Breast epithelium (tissue), 4 donors: Measurements from ENCODE around the gene PDE12. TPM values are rescaled to one million over a fixed set of nuclear protein-coding genes. Genes with fewer than 3 reads are reported as not detected.

ENCODE experiments used
- DNase-seq, 2 donors: peaks; one replicate each; pipeline ENCODE4 v3.0.0-alpha.2; 2019; ENCODE audit warnings: low spot score in 2 of 2
- H3K27ac ChIP-seq, 2 donors: fragments of 200-600 bp; sonication (generic) in 1 of 2; one replicate each; pipeline ENCODE4 v1.5.1; 2016 to 2019; ENCODE audit warnings: mild to moderate bottlenecking in 1 of 2
- H3K27me3 ChIP-seq, 2 donors: fragments of 200-600 bp; sonication (generic) in 1 of 2; one replicate each; pipeline versions ENCODE4 v1.5.1 to v1.6.0; 2017 to 2019; ENCODE audit warnings: control low read depth in 1 of 2, mild to moderate bottlenecking in 1 of 2
- H3K36me3 ChIP-seq: fragments of 200-600 bp; one replicate; pipeline ENCODE4 v1.5.1; 2019
- H3K4me1 ChIP-seq, 2 donors: fragments of 200-600 bp; sonication (generic); one replicate each; pipeline ENCODE4 v1.5.1; 2016 to 2019; ENCODE audit warnings: control low read depth in 1 of 2
- H3K4me3 ChIP-seq, 3 donors: fragments of 200-600 bp; sonication (generic); 1 replicate in 2 of 3; 2 replicates in 1 of 3; pipeline ENCODE4 v1.5.1; 2016 to 2019; ENCODE audit warnings: mild to moderate bottlenecking in 3 of 3, moderate library complexity in 2 of 3
- H3K9me3 ChIP-seq, 2 donors: fragments of 200-600 bp; sonication (generic) in 1 of 2; one replicate each; pipeline ENCODE4 v1.5.1; 2016 to 2019; ENCODE audit warnings: control low read depth in 1 of 2
- POLR2A ChIP-seq: fragments of 450-650 bp; IDR thresholded peaks from one replicate; pipeline ENCODE4 v1.6.1; 2016; ENCODE audit warnings: antibody characterized with exemption, mild to moderate bottlenecking, moderate library complexity
- POLR2AphosphoS5 ChIP-seq, 3 donors: sonication (generic); formaldehyde crosslinking; IDR thresholded peaks; one replicate each; pipeline ENCODE4 v1.6.1; 2017; ENCODE audit warnings: antibody characterized with exemption in 3 of 3
- intact Hi-C: fragments of 100-400 bp; cut with DNase I; formaldehyde crosslinking; loops from one replicate; pipeline ENCODE4 v1.15.1; 2023; ENCODE audit warnings: low total_unique reads
- total RNA-seq, 3 donors: library from RNA; depleted of rRNA; stranded (reverse); fragments of >200 nt; gene quantifications; one replicate each; pipeline ENCODE4 v1.1.0, GENCODE V29; 2016
- TF ChIP-seq, protein P1 (sequence below), 3 donors: fragments of 450-650 bp; IDR thresholded peaks; one replicate each; pipeline ENCODE4 v1.5.1; 2016 to 2017; ENCODE audit warnings: antibody characterized with exemption in 3 of 3, mild to moderate bottlenecking in 3 of 3, moderate library complexity in 3 of 3

PDE12 gene
- total RNA-seq, 3 donors from 2014 or later: 17.4 to 26.8 (median 18.4) TPM

DNA sequence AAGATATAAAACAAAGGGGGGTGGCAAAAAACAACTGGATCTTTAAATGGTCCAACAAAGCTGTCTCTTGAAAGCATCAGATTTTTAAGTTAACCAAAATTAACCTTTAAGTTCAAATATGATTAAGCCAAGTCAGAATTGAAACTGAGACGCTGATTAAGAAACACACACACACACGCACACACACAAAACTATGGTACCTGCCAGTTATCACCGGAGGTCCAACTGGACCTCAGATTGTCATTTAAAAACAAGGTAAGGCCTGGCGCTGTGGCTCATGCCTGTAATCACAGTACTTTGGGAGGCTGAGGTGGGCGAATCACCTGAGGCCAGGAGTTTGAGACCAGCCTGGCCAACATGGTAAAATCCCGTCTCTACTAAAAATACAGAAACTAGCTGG lies 30.7 kb downstream of the PDE12 start:
- no peaks in the 10 kb centered on the region for H3K9me3 ChIP-seq
- TF ChIP-seq, protein P1, sequence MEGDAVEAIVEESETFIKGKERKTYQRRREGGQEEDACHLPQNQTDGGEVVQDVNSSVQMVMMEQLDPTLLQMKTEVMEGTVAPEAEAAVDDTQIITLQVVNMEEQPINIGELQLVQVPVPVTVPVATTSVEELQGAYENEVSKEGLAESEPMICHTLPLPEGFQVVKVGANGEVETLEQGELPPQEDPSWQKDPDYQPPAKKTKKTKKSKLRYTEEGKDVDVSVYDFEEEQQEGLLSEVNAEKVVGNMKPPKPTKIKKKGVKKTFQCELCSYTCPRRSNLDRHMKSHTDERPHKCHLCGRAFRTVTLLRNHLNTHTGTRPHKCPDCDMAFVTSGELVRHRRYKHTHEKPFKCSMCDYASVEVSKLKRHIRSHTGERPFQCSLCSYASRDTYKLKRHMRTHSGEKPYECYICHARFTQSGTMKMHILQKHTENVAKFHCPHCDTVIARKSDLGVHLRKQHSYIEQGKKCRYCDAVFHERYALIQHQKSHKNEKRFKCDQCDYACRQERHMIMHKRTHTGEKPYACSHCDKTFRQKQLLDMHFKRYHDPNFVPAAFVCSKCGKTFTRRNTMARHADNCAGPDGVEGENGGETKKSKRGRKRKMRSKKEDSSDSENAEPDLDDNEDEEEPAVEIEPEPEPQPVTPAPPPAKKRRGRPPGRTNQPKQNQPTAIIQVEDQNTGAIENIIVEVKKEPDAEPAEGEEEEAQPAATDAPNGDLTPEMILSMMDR (IDR thresholded peaks at IDR 0.05): no peak
- TF ChIP-seq POLR2A (no peak), POLR2AphosphoS5 (IDR thresholded peaks at IDR 0.05) (no peak)
- no peak overlapping the region for H3K27ac ChIP-seq
- H3K27me3 ChIP-seq: no peaks in the 10 kb centered on the region
- no peaks in the 10 kb centered on the region for H3K36me3 ChIP-seq
- intact Hi-C loops: no loop called here
- no peak for DNase-seq
- no peak overlapping the region for H3K4me3 ChIP-seq
- peaks cover 0 to 4% of the 10 kb centered on the region in 2 donors for H3K4me1 ChIP-seq

DNA sequence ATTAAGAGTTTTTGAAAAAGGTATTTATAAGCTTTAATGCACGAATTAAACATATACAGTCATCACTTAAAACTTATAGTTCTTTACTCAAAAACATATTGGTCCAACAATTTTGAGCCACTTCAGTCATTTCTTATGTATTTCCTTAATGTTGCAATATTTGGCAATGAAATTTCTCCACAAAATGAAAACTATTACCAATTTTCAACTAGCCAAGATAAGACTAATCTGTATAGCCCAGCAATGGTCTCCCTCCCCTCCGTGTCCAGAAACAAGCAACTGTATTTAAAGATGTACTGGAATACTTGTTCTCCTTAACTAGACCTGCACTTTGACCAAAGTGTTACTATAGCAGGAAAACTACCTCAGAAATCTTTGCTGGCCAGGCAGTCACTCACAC lies 31.8 kb downstream of the PDE12 start:
- Histone ChIP-seq H3K4me3 (no peak overlapping the region), H3K9me3 (no peaks in the 10 kb centered on the region), H3K4me1 (peaks cover 0 to 4% of the 10 kb centered on the region in 2 donors), H3K27ac (no peak overlapping the region), H3K27me3 (no peaks in the 10 kb centered on the region), H3K36me3 (no peaks in the 10 kb centered on the region)
- intact Hi-C loops: no loop called here
- TF ChIP-seq POLR2AphosphoS5 (IDR thresholded peaks at IDR 0.05): no peak
- no peak for TF ChIP-seq POLR2A
- TF ChIP-seq, protein P1 (IDR thresholded peaks at IDR 0.05): no peak
- no peak for DNase-seq

DNA sequence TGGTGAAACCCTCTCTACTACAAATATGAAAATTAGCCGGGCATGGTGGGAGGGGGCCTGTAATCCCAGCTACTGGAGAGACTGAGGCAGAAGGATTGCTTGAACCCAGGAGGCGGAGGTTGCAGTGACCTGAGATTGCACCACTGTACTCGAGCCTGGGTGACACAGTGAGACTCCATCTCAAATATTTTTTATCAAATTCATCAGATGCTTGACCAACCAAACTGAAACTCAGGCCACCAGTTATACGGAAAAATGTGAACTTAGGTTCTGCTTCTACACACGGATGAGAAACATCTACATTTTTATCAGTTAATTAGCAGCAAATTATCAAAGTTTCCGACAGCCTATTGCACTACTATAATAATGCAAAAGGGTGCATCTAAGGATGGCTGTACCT lies 36.2 kb downstream of the PDE12 start:
- intact Hi-C loops: no loop called here
- H3K4me3 ChIP-seq: no peak overlapping the region
- H3K27me3 ChIP-seq: no peaks in the 10 kb centered on the region
- no peak for DNase-seq
- TF ChIP-seq, protein P1 (IDR thresholded peaks at IDR 0.05): no peak
- TF ChIP-seq POLR2AphosphoS5 (IDR thresholded peaks at IDR 0.05): no peak
- no peak for TF ChIP-seq POLR2A
- no peak overlapping the region for H3K27ac ChIP-seq
- no peaks in the 10 kb centered on the region for H3K36me3 ChIP-seq
- peaks cover 4 to 15% of the 10 kb centered on the region in 2 donors for H3K4me1 ChIP-seq
- no peaks in the 10 kb centered on the region for H3K9me3 ChIP-seq

DNA sequence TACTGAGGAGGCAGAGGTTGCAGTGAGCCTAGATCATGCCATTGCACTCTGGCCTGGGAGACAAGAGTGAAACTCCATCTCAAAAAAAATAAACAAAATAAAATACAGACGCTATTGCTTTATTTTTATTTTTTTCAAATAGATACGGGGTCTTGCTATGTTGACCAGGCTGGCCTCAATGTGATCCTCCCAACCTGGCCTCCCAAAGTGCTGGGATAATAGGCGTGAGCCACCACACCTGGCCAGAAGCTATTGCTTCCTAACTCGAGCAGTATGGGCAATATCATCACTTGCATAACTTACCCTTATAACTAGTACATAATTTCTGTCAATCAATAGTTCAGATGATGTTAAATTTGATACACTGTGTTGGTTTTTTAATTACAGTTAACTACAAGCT lies 38.1 kb downstream of the PDE12 start:
- no peaks in the 10 kb centered on the region for H3K9me3 ChIP-seq
- intact Hi-C loops: no loop called here
- DNase-seq: no peak
- no peak for TF ChIP-seq POLR2AphosphoS5 (IDR thresholded peaks at IDR 0.05)
- TF ChIP-seq POLR2A: no peak
- TF ChIP-seq, protein P1 (IDR thresholded peaks at IDR 0.05): no peak
- H3K27ac ChIP-seq: no peak overlapping the region
- H3K4me1 ChIP-seq: peaks cover 4 to 22% of the 10 kb centered on the region in 2 donors
- no peaks in the 10 kb centered on the region for H3K27me3 ChIP-seq
- no peaks in the 10 kb centered on the region for H3K36me3 ChIP-seq
- peak overlapping the region in 2 of 3 donors; percentile 77 to 88 for H3K4me3 ChIP-seq

DNA sequence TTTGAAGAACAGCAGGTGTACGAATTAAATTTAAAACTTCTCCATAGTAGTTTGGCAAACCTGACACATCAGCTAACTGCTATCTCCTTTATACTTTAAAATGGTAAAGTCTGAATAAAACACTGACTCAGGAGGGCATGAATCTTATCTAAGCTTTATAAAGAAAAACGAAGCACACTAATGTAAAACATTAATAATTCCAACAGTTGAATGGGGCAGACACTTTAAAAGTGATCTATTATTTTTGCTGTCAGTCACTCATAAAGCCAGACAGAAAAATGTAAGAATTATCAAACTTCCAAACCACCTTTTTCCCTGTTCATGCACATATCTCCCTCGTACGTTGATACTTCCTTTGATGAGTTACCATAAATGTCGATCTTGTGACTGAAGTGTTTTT lies 38.5 kb downstream of the PDE12 start:
- Histone ChIP-seq H3K4me1 (peaks cover 4 to 22% of the 10 kb centered on the region in 2 donors), H3K27me3 (no peaks in the 10 kb centered on the region), H3K27ac (peak overlapping the region in 1 of 2 donors; percentile 99), H3K4me3 (peak overlapping the region in 2 of 3 donors; percentile 77 to 88), H3K9me3 (no peaks in the 10 kb centered on the region), H3K36me3 (no peaks in the 10 kb centered on the region)
- intact Hi-C loops: no loop called here
- TF ChIP-seq, protein P1 (IDR thresholded peaks at IDR 0.05): no peak
- TF ChIP-seq POLR2A (no peak), POLR2AphosphoS5 (IDR thresholded peaks at IDR 0.05) (no peak)
- no peak for DNase-seq
